Measurements from ENCODE around the gene ZNF728.

The ZNF728 gene

GRCh38 chr19:23002690-23003422, at the start of gene ZNF728:
Gene ZNF728 (minus strand): TSS chr19:23003176. CDS start chr19:23003030, 146 bp downstream.
- no peak within 1 kb of the TSS for H3K9ac ChIP-seq (ENCODE audit: low read length)
- no peaks in the 10 kb centered on the region for H3K9me2 ChIP-seq (replicated peaks; ENCODE audit: insufficient read depth, low read length)
- H3K27me3 ChIP-seq (replicated peaks; ENCODE audit: insufficient read depth, low read length), result no peaks in the 10 kb centered on the region
- no peak within 1 kb of the TSS for H3K4me3 ChIP-seq (ENCODE audit: low read length)
- H3K9me3 ChIP-seq (replicated peaks; ENCODE audit: insufficient read depth, low read length), result no peaks in the 10 kb centered on the region
- H3K79me2 ChIP-seq (ENCODE audit: low read length), result no peaks in the 10 kb centered on the region
- no peaks in the 10 kb centered on the region for H3K36me3 ChIP-seq (replicated peaks; ENCODE audit: insufficient read depth, low read length)
- TF ChIP-seq CTCF (IDR thresholded peaks at IDR 0.05; ENCODE audit: low read length), result no peak
- TF ChIP-seq EZH2phosphoT487 (IDR thresholded peaks at IDR 0.05; ENCODE audit: low read length), result no peak
- no peak for TF ChIP-seq EZH2 (optimal IDR thresholded peaks at IDR 0.05; ENCODE audit: low read depth, low read length)
- no peaks in the 10 kb centered on the region for H4K20me1 ChIP-seq (ENCODE audit: insufficient read depth, low read length)
- no peak for DNase-seq
- no peak within 1 kb of the TSS for H2AFZ ChIP-seq (ENCODE audit: low read length)
- no peak within 1 kb of the TSS for H3K27ac ChIP-seq (ENCODE audit: low read length)
- H3K4me2 ChIP-seq (ENCODE audit: low read depth, low read length), result no peak within 1 kb of the TSS
- H3F3A ChIP-seq (ENCODE audit: insufficient read depth, low read length), result no peaks in the 10 kb centered on the region
- H3K4me1 ChIP-seq (ENCODE audit: low read length), result no peaks in the 10 kb centered on the region

- Histone ChIP-seq H2AFZ (ENCODE audit: low read length) (no peak overlapping the region), H3K4me2 (ENCODE audit: low read depth, low read length) (no peak overlapping the region), H3K4me3 (ENCODE audit: low read length) (no peak overlapping the region), H3K36me3 (replicated peaks; ENCODE audit: insufficient read depth, low read length) (no peaks in the 10 kb centered on the region), H3K9ac (ENCODE audit: low read length) (no peak overlapping the region), H3K9me2 (replicated peaks; ENCODE audit: insufficient read depth, low read length) (no peaks in the 10 kb centered on the region), H4K20me1 (ENCODE audit: insufficient read depth, low read length) (no peaks in the 10 kb centered on the region), H3K79me2 (ENCODE audit: low read length) (no peaks in the 10 kb centered on the region), H3K9me3 (replicated peaks; ENCODE audit: insufficient read depth, low read length) (no peaks in the 10 kb centered on the region), H3K27ac (ENCODE audit: low read length) (no peak overlapping the region), H3F3A (ENCODE audit: insufficient read depth, low read length) (no peaks in the 10 kb centered on the region), H3K4me1 (ENCODE audit: low read length) (no peaks in the 10 kb centered on the region), H3K27me3 (replicated peaks; ENCODE audit: insufficient read depth, low read length) (no peaks in the 10 kb centered on the region)
- no peak for DNase-seq
- TF ChIP-seq EZH2 (optimal IDR thresholded peaks at IDR 0.05; ENCODE audit: low read depth, low read length) (no peak), EZH2phosphoT487 (IDR thresholded peaks at IDR 0.05; ENCODE audit: low read length) (no peak), CTCF (IDR thresholded peaks at IDR 0.05; ENCODE audit: low read length) (no peak)
Observed at GRCh38 chr19:23052349-23052748, 49.4 kb upstream of the ZNF728 start.

DNA sequence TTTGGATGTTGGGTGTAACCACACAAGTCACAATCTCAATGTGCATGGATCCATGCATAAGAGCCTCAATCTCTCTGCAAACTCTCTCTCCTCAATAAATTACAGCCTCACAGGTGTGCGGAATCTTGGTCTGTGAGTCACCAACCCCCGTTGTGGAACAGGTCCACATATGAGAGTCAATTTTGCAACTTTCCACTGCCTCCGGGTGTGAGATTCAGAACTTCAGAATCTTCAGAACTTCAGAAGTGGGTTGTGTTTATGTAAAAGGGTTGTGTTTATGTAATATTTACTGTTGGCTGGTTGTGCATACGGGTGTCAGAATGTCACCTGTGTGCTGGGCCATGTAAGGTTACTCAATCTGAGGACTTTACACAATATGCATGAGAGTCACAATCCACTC, 46.3 kb upstream of the ZNF728 start:
- no peaks in the 10 kb centered on the region for H3F3A ChIP-seq (ENCODE audit: insufficient read depth, low read length)
- no peak for DNase-seq
- no peak for TF ChIP-seq EZH2phosphoT487 (IDR thresholded peaks at IDR 0.05; ENCODE audit: low read length)
- TF ChIP-seq EZH2 (optimal IDR thresholded peaks at IDR 0.05; ENCODE audit: low read depth, low read length), result no peak
- TF ChIP-seq CTCF (IDR thresholded peaks at IDR 0.05; ENCODE audit: low read length), result no peak
- no peak overlapping the region for H2AFZ ChIP-seq (ENCODE audit: low read length)
- no peak overlapping the region for H3K9ac ChIP-seq (ENCODE audit: low read length)
- H3K4me2 ChIP-seq (ENCODE audit: low read depth, low read length), result no peak overlapping the region
- no peaks in the 10 kb centered on the region for H3K27me3 ChIP-seq (replicated peaks; ENCODE audit: insufficient read depth, low read length)
- no peaks in the 10 kb centered on the region for H3K9me3 ChIP-seq (replicated peaks; ENCODE audit: insufficient read depth, low read length)
- H3K9me2 ChIP-seq (replicated peaks; ENCODE audit: insufficient read depth, low read length), result no peaks in the 10 kb centered on the region
- no peak overlapping the region for H3K4me3 ChIP-seq (ENCODE audit: low read length)
- H3K36me3 ChIP-seq (replicated peaks; ENCODE audit: insufficient read depth, low read length), result no peaks in the 10 kb centered on the region
- no peaks in the 10 kb centered on the region for H3K4me1 ChIP-seq (ENCODE audit: low read length)
- no peak overlapping the region for H3K27ac ChIP-seq (ENCODE audit: low read length)
- no peaks in the 10 kb centered on the region for H3K79me2 ChIP-seq (ENCODE audit: low read length)
- H4K20me1 ChIP-seq (ENCODE audit: insufficient read depth, low read length), result no peaks in the 10 kb centered on the region
